ENCODE results near the gene HCAR2.
"Not testable (repeated sequence)": the region's sequence is repeated elsewhere in the genome, so short reads cannot be mapped to it uniquely, and the experiment has no call there.

The HCAR2 gene

DNA sequence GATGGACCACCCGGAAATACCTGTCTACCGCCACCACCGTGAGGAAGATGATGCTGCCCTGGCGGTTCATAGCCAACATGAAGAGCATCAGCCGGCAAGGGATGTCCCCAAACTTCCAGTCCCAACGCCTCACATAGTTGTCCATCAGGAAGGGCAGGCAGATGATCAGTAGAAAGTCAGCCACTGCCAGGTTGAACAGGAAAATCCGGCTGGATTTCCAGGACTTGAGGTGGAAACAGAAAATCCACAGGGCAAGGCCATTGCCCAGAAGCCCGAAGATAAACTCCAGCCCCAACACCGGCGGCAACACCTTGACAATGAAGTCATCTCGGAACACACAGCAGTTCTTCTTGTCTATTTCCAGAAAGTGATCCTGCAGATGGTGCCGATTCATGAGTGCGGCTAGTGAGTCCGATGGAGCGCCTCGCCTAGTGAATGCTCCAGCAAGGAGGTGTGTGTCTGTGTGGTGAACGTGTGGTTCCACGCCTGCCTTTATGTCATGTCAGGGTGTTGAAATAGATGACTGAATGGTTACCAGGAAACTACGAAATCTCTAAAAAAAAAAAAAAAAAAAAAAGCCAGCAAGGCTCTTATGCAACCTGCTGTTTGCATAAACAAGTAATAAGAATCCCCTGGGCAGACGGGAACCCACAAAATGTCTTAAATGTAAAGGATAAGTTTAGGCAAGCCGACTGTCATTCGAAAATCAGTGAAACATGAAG lies at the start of gene HCAR2:
HCAR2 (minus strand) TSS at position 468 of the 722 bp plus-strand sequence; CDS start at position 394, 74 bp downstream.
- not testable (repeated sequence) for DNase-seq (ENCODE audit: low spot score)

DNA sequence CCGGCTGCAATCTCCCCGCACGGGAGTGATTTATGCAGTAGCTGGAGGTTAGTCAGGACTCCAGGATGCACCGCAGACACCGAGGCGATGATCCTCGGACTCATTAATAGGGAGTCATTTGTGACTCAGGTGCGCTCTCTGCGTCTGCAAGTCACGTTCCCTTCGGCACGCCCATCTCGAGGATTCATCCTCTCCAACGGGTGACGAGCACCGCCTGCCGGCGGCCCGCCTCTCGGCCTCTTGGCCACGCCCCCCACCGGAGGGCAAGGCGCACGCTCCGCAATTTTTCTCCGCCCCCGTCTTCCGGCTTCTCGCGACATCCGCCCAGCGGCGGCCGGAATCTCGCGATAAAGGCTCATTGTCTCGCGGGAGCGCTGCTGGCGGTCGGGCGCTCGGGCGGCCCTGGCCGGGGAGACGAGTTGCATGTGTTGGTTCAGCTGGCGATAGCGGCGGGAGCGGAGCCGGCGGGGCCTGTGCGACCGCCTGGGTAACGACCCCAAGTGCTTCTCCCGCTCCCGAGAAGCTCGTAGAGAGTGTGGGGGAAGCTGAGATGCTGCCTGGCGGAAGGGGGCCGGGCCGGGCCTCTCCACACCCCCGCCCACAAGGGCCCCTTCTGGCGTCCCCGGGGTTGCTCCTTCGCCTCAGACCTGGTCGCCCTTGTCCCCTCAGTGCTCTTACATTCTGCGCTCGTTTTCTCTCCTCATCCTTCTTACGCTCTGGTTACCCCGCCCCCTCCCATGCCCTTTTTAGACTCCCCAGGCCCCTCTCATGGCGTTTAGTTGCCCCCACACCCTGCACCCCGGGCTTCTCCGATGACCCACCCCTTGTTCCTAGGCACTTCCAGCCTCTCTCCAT lies 49.5 kb upstream of the HCAR2 start, which contains the start of gene DENR:
DENR (plus strand) TSS at position 361 of the 855 bp plus-strand sequence. CDS start 878 bp downstream, outside the sequence.
- DNase-seq (ENCODE audit: low spot score), result peak; percentile 100

DNA sequence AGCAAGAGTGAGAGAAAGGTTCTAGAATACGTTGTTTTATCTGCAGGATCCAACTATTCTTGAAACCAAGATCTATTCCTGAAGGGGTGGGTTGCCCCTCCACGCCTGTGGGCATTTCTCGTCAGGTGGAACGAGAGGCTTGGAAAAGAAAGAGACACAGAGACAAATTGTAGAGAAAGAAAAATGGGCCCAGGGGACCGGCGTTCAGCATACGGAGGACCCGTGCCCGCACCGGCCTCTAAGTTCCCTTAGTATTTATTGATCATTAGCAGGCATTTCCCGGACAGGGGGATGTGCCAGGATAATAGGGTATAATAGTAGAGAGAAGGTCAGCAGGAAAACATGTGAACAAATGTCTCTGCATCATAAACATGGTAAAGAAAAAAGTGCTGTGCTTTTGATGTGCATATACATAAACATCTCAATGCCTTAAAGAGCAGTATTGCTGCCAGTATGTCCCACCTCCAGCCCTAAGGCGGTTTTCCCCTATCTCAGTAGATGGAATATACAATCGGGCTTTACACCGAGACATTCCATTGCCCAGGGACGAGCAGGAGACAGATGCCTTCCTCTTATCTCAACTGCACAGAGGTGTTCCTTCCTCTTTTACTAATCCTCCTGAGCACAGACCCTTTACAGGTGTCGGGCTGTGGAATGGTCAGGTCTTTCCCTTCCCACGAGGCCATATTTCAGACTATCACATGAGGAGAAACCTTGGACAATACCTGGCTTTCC lies 47.8 kb upstream of the HCAR2 start:
- DNase-seq (ENCODE audit: low spot score), result not testable (repeated sequence)

DNA sequence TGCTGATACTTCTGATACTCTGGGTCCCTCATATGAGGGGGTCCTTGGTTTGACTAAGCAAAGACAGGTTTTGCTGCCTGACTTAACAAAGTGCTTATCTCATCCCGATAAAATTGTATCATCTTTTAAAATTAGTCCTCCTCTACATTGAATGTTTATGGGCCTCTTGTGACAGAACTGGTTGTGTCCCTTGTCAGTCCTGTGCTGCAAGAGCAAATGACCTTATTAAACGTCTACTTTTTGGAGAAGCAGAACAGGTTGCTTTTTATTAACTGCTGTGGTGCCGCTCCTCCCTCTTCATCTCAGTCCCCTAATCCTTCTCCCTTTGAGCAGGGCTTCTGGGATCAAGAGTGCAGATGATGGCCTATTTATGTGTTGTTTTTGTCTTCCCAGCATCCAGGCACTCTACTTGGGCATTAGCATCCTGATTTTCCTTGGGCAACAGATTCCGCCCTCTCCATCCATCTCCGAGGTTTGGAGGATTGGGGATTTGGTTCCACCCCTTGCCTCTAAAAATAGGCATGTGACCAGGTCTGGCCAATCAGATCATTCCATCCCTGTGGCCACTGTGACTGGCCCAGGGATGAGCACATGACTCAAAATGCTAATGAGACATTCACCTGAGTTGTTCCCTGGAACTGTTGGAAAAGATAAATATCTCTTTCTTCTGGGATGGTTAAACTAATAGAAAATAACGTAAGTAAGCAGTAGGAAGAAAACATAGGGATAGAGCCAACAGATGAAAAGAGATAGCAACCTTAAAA lies 46.6 kb upstream of the HCAR2 start:
- DNase-seq (ENCODE audit: low spot score), result no peak

DNA sequence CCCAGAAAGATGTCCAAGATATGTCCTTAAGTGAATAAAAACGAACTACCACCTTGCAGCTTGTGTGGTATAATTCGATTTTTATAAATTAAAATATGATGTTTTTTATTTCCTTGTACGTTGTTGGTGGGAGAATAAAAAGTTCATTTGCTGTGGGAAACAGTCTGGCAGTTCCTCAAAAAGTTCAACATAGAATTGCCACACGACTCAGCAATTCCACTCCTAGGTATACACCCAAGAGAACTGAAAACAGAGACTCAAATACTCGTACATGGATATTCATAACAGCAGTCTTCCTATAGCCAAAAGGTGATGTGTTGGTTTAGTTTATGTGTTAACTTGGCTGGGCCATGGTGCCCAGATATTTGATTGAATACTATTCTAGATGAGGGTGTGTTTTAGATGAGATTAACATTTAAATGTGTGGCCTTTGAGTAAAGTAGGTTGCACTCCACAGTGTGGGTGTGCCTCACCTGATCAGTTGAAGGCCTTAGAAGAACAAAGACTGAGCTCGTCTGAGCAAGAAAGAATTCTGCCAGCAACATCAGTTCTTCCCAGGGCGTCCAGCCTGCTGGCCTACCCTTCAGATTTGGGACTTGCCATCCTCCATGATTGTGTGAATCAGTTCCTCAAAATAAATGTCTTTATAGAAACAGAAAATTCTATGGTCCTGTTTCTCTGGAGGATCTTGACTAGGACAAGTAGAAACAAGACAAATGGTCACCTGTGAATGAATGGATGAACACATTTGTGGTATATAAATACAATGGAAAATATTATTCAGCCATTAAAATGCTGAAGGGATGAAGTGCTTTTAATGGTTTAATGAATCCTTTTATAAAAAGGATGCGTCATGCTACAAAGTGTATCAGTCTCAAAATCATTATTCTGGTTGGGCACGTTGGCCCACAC lies 44.3 kb upstream of the HCAR2 start:
- no peak for DNase-seq (ENCODE audit: low spot score)

DNA sequence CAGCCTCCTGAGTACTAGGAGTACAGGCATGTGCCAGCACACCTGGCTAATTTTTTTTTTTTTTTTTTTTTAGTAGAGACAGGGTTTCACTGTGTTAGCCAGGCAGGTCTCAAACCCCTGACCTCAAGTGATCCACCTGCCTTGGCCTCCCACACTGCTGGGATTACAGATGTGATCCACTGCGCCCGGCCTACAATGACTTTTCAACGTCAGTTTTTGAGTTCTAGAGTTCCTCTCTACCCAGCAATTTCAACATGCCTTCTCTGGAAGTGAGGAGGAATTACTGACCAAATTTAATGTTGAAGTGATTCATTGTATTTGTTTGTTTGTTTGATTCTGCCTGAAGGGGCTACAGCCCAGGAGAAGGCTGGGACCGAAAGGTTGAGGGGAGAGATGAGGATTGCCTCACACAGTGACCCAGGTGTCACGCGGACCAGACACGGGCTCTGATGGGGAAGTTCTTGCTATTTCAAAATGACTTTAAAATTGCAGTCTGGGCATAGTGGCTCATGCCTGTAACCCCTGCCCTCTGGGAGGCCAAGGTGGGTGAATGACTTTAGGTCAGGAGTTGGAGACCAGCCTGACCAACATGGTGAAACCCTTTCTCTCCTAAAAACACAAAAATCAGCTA lies 40.9 kb upstream of the HCAR2 start:
- DNase-seq (ENCODE audit: low spot score), result no peak

DNA sequence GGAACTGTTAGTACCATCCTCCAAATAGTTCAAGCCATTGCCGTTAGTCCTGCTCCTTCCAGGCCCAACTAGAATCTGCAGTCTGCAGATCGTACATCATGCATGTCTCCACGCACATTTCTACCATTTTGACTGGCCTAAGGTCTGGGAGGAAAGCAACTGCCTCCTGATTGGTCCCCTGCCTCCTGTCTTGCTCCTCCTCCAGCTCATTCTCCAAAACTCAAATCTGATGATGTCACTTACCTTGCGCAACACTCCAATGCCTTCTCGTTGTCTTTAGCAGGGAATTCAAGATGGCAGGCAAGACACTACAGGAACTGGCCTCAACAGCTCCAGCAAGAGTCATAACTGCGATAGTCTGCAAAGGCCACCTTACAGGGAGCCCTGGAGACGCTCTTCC lies 37.2 kb upstream of the HCAR2 start:
- no peak for DNase-seq (ENCODE audit: low spot score)

DNA sequence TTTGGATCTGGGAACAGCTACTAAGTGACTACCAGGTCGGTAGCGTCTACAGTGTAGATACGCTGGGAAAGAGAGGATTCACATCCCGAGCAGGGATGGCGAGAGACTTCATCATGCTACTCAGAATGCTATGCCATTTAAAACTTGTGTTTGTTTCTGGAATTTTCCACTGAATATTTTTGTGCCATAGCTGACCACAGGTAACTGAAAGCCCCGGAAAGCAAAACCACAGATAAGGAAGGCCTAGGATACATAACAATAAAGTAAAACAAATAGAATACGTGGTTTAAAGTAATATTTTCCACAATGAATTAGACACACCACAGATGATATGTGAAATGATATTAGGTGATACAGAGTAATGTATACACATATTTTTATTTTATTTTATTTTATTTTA lies 35.4 kb upstream of the HCAR2 start:
- no peak for DNase-seq (ENCODE audit: low spot score)

DNA sequence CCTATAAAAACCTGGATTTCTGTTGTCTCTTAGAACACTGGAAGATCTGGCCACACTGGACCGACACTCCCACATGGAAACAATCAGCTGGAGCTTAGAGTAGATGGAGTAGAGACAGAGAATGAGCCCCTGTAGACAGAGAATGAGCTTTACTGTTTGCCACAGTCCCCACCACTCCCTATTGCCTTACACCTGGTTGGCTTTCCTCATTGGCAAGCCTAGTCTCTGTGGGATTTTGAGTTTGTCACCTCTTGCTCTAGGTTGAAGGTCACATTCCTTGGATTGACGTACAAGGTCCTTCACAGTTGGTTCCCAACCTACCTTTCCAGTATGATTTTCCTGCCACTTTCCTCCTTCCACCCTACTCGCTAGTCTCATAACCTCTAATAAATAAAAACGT lies 29.5 kb upstream of the HCAR2 start:
- no peak for DNase-seq (ENCODE audit: low spot score)

DNA sequence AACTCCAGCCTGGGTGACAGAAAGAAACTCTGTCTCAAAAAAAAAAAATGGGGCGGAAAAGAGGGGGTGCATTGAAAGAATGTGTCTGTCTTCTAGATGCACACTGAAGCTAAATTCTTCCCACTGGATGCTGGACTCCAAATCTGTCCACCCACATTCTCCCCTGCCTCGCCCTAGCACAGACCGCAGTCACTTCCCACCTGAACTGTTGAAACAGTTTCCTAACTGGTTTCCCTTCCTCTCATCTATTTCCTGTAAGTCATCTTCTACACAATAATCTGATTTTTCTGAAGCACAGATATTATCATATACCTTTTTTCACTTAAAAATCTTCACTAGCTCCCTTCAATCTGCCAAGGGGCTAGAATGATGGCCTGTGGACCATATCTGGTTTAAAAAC lies 29.0 kb upstream of the HCAR2 start:
- no peak for DNase-seq (ENCODE audit: low spot score)

DNA sequence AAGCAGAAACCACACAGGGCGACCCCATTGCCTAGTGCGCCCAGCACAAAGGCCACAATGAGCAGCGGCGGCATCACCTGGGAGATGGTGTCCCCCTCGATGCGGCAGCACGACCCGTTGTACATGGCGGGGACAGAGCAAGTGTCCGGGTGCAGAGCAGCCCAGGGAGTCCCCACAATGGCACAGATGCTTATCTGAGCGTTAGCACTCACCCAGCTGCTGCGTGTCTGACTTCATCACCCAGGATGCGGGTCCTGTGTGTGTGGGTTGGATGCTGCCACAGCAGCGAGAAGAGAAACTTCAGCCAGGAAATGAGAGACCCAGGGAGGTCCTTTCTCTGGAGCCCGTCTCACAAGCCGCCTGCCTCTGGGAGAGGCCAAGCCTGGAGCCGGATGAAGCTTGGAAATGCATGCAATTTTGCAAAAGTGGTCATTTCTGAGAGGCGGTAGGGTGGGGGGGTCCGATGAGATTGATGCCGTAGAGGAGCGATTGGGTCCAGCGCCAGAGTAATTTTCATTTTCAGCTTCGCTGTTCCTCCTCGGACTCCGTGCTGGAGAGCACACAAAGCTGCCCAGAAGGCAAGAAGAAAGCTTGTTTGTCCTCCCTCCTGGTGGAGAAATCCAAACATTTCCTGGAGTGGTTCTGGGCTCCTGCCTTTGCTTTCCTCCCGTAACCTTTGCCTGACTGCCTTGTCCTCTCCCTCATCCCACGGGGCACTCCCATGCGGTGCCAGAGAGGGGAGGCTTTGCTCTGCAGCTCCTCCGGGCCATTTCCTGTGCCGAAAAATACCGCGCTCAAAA lies 27.3 kb upstream of the HCAR2 start, which contains the start of gene HCAR1:
HCAR1 (minus strand) TSS at position 630 of the 800 bp plus-strand sequence; CDS start at position 125, 505 bp downstream.
- DNase-seq (ENCODE audit: low spot score), result no peak

DNA sequence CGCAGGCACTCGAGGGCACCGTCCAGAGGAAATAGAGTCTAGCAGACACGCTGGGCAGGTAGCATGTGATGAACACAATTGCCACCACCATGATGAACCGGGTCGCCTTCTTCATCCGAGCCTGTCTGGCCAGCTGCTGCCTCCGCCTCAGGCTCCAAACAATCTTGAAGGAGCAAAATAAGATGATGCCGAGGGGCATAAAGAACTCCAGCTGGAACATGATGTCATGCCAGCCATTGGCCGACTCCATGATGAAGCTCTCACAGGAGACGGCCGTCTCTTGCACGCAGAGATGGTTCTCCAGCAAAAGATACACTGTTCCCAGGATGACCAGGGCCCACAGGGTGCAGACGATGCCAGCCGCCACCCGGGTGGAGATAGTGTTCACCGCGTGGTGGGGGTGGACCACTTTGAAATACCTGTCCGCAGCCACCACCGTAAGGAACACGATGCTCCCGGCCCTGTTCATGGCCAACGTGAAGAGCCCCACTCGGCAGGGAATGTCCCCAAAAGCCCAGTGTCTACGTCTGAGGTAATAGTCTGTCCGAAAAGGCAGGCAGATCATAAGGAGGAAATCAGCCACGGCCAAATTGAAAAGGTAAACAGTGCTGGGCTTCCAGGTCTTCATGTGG lies 26.5 kb upstream of the HCAR2 start:
- DNase-seq (ENCODE audit: low spot score), result no peak

DNA sequence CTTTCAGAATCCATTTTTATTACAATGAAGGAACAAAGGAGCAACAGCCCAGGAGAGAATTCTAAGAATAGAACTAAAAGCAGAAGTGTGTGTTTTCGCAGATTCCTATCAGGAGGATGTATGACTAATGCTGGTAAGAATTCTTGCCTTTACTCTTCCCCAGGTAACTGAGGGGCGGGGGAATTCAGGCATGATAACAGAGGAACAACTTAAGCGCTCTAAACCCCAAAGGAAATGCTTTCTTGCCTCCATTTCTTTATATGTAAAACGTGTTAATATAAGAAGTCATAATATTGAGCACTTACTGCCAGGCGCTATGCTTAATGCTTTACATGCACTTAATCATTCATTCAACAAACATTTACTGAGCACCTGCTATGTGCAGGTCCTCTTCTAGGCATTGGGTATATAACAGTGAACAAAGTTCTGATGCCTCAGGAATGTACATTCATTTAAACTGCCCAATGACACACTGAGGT lies 23.0 kb upstream of the HCAR2 start:
- no peak for DNase-seq (ENCODE audit: low spot score)

DNA sequence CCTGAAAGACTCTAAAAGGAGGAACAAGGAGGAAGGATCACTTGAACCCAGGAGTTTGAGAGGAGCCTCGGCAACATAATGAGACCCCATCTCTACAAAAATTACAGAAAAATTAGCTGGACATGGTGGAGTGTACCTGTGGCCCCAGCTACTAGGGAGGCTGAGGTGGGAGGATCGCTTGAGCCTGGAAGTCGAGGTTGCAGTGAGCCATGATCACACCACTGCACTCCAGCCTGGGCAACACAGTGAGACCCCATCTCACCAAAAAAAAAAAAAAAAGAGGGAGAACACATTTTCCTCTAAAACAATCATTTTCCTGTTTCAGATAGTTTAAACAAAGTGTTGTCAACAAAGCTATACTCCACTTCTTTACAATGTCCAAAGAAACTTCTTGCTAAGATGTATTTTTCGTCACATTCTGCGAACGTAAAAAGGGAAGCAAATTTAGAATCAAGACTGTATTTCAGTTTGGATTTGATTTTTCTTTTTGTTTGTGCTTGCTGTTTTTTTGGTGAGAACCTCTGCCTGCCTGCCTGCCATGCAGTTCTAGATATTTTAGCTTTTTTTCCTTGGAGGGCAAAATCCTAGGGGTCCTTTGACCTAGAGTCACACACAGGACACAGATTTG lies 22.4 kb upstream of the HCAR2 start:
- no peak for DNase-seq (ENCODE audit: low spot score)

DNA sequence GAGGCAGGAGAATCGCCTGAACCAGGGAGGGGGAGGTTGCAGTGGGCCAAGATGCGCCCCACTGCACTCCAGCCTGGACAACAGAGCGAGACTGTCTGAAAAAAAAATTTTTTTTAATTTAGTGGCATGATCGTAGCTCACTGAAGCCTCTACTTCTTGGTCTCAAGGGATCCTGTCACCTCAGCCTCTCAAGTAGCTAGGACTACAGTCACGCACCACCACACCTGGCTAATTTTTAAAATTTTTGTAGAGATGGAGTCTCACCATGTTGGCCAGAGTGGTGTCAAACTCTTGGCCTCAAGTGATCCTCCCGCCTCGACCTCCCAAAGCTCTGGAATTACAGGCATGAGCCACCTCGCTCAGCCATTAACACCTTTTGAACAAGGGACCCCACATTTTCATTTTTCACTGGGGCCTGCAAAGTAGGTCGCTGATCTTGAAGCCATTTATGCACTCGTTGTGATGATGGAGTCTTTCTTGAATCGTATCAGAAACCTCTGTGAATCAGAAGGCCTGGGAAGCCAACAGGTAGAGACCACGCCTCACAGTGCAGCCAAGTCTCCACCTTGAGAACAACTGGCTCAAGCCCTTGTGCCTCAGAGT lies 21.6 kb upstream of the HCAR2 start:
- DNase-seq (ENCODE audit: low spot score), result no peak

DNA sequence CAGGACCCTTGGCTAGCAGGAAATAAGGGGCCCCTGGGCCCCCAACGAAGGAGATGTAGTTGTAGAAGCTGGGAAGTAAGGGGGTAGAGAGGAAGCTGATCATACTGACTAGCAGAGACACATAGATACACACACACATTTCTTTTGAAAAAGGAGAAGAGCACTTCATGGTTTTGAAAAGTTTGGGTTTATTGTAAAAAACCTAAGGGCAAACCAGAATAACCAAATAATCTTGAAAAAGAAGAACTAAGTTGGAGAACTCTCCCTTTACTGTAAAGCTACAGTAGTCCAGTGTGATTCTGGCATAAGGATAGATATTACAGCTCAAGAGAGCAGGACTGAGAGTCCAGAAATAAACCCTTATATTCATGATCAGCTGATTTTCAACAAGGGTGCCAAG lies 19.2 kb upstream of the HCAR2 start:
- no peak for DNase-seq (ENCODE audit: low spot score)

DNA sequence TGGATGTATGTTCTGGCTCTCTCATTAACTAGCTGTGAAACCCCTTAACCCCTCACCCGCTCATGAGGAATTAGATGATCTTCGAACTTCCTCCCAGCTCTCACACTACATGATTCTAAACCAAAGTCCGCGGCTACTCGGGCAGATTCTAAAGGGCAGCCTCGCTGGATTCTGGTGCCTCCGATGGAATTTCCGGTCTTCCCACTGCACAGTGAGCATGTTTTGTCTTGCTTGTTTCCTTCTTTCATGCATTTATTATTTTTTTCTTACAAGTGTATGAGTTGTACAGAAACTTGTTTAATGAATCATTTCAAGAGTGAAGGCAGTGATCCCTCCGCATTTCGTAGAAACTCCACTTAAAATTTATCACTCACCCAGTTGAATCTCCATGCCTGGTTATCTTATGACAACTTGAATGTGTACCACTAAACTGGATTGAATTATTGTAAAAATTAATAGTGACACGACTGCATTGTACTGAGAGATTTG lies 17.9 kb upstream of the HCAR2 start:
- DNase-seq (ENCODE audit: low spot score), result no peak
